ENCODE measurements around the gene SCN4B. TPM values are rescaled to one million over a fixed set of nuclear protein-coding genes. Genes with fewer than 3 reads are reported as not detected.

Gene SCN4B
- total RNA-seq, 1 donor from 2014 or later: 0.89 TPM

DNA sequence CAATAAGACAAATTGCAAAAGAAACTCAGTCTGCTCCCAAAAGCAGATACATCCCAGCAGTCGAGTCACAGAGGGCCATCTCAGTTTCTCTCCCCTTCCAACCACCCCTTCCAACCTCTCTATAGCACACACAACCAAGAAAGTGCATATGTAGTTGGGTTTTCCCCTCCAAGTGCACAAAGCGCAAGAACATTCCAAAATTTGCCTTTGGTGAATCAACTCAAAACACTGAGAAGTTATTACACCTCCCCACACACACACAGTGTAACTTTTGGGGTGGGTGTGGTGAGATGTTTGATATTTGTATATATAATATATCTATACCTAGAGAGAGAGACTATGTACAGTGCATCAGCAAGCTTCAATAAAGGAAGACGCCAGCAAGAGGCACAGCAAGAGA is 10.2 kb upstream of the SCN4B start:
- H3K27me3 ChIP-seq (ENCODE audit: insufficient read depth, low read length): peaks cover 36% of the 10 kb centered on the region
- Mint-ChIP-seq H3K9me3 (ENCODE audit: unreplicated experiment) (peaks cover 2% of the 10 kb centered on the region), H3K36me3 (ENCODE audit: low read depth, unreplicated experiment) (no peaks in the 10 kb centered on the region), H3K4me3 (ENCODE audit: unreplicated experiment) (no peak overlapping the region), H3K4me1 (ENCODE audit: low read depth, unreplicated experiment) (no peaks in the 10 kb centered on the region), H3K27me3 (ENCODE audit: low read depth, unreplicated experiment) (peaks cover 80% of the 10 kb centered on the region), H3K27ac (ENCODE audit: unreplicated experiment) (no peak overlapping the region)
- no peaks in the 10 kb centered on the region for H3K9me3 ChIP-seq (ENCODE audit: insufficient read depth, low read depth, low read length)
- H3K27ac ChIP-seq (ENCODE audit: low read depth, low read length): no peak overlapping the region
- H3K36me3 ChIP-seq (ENCODE audit: insufficient read depth, low read length): no peaks in the 10 kb centered on the region
- H3K4me3 ChIP-seq (ENCODE audit: insufficient read depth, low read depth, low read length): no peak overlapping the region
- no peaks in the 10 kb centered on the region for H4K20me1 ChIP-seq (ENCODE audit: insufficient read depth, low read length)
- DNase-seq (ENCODE audit: low read depth) (no peak), FAIRE-seq (no peak)
- H3K4me1 ChIP-seq (ENCODE audit: insufficient read depth, low read length): no peaks in the 10 kb centered on the region
- H3K9ac ChIP-seq (ENCODE audit: low read length): no peak overlapping the region
- no peaks in the 10 kb centered on the region for H3K79me2 ChIP-seq (ENCODE audit: insufficient read depth, low read length)
- no peak overlapping the region for H3K4me2 ChIP-seq (ENCODE audit: low read length)
- TF ChIP-seq, protein P1, sequence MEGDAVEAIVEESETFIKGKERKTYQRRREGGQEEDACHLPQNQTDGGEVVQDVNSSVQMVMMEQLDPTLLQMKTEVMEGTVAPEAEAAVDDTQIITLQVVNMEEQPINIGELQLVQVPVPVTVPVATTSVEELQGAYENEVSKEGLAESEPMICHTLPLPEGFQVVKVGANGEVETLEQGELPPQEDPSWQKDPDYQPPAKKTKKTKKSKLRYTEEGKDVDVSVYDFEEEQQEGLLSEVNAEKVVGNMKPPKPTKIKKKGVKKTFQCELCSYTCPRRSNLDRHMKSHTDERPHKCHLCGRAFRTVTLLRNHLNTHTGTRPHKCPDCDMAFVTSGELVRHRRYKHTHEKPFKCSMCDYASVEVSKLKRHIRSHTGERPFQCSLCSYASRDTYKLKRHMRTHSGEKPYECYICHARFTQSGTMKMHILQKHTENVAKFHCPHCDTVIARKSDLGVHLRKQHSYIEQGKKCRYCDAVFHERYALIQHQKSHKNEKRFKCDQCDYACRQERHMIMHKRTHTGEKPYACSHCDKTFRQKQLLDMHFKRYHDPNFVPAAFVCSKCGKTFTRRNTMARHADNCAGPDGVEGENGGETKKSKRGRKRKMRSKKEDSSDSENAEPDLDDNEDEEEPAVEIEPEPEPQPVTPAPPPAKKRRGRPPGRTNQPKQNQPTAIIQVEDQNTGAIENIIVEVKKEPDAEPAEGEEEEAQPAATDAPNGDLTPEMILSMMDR (IDR thresholded peaks at IDR 0.05; ENCODE audit: insufficient read depth, low read depth, low read length): no peak
- TF ChIP-seq EZH2 (IDR thresholded peaks at IDR 0.05; ENCODE audit: insufficient read depth, low read length): no peak
- no peak overlapping the region for H2AFZ ChIP-seq (ENCODE audit: low read depth, low read length)

DNA sequence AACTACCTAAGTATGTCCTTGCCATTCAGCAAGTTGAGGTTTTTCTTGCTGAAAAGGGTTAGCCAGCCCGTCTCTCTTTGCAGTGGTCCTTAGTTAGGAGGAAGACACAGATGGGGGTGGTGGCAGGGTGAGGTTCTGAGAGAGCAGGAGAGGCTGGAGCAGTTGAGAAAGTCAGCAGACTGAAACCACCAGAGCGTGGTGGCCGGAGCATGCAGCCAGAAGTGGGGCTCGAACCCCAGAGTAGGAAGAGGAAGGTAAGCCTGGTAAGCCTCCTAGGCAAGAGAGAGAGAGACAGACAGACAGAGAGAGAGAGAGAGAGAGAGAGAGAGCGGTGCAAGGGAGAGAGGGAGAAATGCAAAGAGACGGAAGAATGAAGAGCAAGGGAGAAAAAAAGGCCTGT is 9.2 kb upstream of the SCN4B start:
- H3K27ac ChIP-seq (ENCODE audit: low read depth, low read length): no peak overlapping the region
- H3K4me1 Mint-ChIP-seq (ENCODE audit: low read depth, unreplicated experiment): no peaks in the 10 kb centered on the region
- no peak overlapping the region for H3K27ac Mint-ChIP-seq (ENCODE audit: unreplicated experiment)
- no peaks in the 10 kb centered on the region for H4K20me1 ChIP-seq (ENCODE audit: insufficient read depth, low read length)
- no peaks in the 10 kb centered on the region for H3K79me2 ChIP-seq (ENCODE audit: insufficient read depth, low read length)
- no peaks in the 10 kb centered on the region for H3K4me1 ChIP-seq (ENCODE audit: insufficient read depth, low read length)
- H3K9ac ChIP-seq (ENCODE audit: low read length): no peak overlapping the region
- H3K4me3 ChIP-seq (ENCODE audit: insufficient read depth, low read depth, low read length): no peak overlapping the region
- no peaks in the 10 kb centered on the region for H3K36me3 ChIP-seq (ENCODE audit: insufficient read depth, low read length)
- DNase-seq (ENCODE audit: low read depth): no peak
- no peak overlapping the region for H3K4me2 ChIP-seq (ENCODE audit: low read length)
- no peak overlapping the region for H3K4me3 Mint-ChIP-seq (ENCODE audit: unreplicated experiment)
- no peak for FAIRE-seq
- H3K9me3 ChIP-seq (ENCODE audit: insufficient read depth, low read depth, low read length): no peaks in the 10 kb centered on the region
- H2AFZ ChIP-seq (ENCODE audit: low read depth, low read length): no peak overlapping the region
- peaks cover 45% of the 10 kb centered on the region for H3K27me3 ChIP-seq (ENCODE audit: insufficient read depth, low read length)
- H3K36me3 Mint-ChIP-seq (ENCODE audit: low read depth, unreplicated experiment): no peaks in the 10 kb centered on the region
- peaks cover 80% of the 10 kb centered on the region for H3K27me3 Mint-ChIP-seq (ENCODE audit: low read depth, unreplicated experiment)
- peaks cover 2% of the 10 kb centered on the region for H3K9me3 Mint-ChIP-seq (ENCODE audit: unreplicated experiment)
- TF ChIP-seq, protein P1 (IDR thresholded peaks at IDR 0.05; ENCODE audit: insufficient read depth, low read depth, low read length): no peak
- no peak for TF ChIP-seq EZH2 (IDR thresholded peaks at IDR 0.05; ENCODE audit: insufficient read depth, low read length)

DNA sequence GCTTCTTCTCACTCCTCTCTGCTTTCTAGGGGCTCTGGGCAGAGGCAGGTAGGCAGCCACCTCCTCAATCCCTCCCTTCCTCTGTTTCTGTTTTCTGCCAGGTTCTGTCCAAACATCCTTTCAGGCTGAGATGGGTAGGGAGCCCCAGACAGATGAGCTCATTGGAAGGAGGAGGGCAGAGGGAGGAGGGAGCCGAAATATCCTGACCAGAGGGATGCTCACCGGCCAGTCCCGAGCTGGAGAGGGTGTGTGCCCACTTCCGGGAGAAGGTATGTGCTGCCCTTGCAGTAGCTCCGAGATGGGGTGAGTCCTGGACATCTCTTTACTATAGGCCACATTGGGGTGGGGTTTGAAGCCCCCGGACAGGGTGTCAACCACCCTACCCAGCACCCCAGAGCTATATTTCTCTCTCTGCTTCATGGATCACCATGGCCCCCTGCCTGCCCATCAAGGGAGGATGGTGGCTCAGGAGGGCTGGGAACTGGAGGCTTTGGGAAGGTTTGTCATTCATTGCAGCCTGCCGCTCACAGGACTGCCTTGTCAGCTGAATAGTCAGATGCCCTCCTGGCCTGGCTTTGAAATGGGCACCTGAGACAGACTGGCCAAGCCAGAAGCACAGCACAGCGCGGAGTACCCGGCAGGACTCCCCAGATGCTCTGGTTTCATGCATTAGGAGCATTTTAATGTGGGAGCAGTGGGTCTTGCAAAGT is 4.7 kb upstream of the SCN4B start:
- Mint-ChIP-seq H3K36me3 (ENCODE audit: low read depth, unreplicated experiment) (no peaks in the 10 kb centered on the region), H3K4me3 (ENCODE audit: unreplicated experiment) (no peak overlapping the region)

More for the DNA sequence above, 4.7 kb upstream of the SCN4B start:
- H3K27me3 Mint-ChIP-seq (ENCODE audit: low read depth, unreplicated experiment): peaks cover 86% of the 10 kb centered on the region
- Histone ChIP-seq H4K20me1 (ENCODE audit: insufficient read depth, low read length) (no peaks in the 10 kb centered on the region), H3K36me3 (ENCODE audit: insufficient read depth, low read length) (no peaks in the 10 kb centered on the region), H3K9ac (ENCODE audit: low read length) (no peak overlapping the region), H3K9me3 (ENCODE audit: insufficient read depth, low read depth, low read length) (no peaks in the 10 kb centered on the region), H3K27me3 (ENCODE audit: insufficient read depth, low read length) (peaks cover 67% of the 10 kb centered on the region), H3K27ac (ENCODE audit: low read depth, low read length) (no peak overlapping the region), H2AFZ (ENCODE audit: low read depth, low read length) (no peak overlapping the region), H3K4me3 (ENCODE audit: insufficient read depth, low read depth, low read length) (no peak overlapping the region), H3K4me2 (ENCODE audit: low read length) (no peak overlapping the region), H3K4me1 (ENCODE audit: insufficient read depth, low read length) (peaks cover 3% of the 10 kb centered on the region), H3K79me2 (ENCODE audit: insufficient read depth, low read length) (no peaks in the 10 kb centered on the region)
- H3K4me1 Mint-ChIP-seq (ENCODE audit: low read depth, unreplicated experiment): no peaks in the 10 kb centered on the region
- DNase-seq (ENCODE audit: low read depth) (no peak), FAIRE-seq (no peak)
- TF ChIP-seq, protein P1 (IDR thresholded peaks at IDR 0.05; ENCODE audit: insufficient read depth, low read depth, low read length): no peak
- TF ChIP-seq EZH2 (IDR thresholded peaks at IDR 0.05; ENCODE audit: insufficient read depth, low read length): no peak
- peak overlapping the region; percentile 17 for H3K27ac Mint-ChIP-seq (ENCODE audit: unreplicated experiment)
- peaks cover 2% of the 10 kb centered on the region for H3K9me3 Mint-ChIP-seq (ENCODE audit: unreplicated experiment)
